CD4-positive, alpha-beta T cell treated with Interleukin-10 for 1 hour (primary cell): ENCODE data around the gene MORC2.
A peak's percentile ranks its signal among the peaks of the same experiment; 100 is the strongest.

Experiments used
- DNase-seq: peaks from one replicate; pipeline ENCODE4 v3.0.0-alpha.2; 2020

MORC2 gene

DNA sequence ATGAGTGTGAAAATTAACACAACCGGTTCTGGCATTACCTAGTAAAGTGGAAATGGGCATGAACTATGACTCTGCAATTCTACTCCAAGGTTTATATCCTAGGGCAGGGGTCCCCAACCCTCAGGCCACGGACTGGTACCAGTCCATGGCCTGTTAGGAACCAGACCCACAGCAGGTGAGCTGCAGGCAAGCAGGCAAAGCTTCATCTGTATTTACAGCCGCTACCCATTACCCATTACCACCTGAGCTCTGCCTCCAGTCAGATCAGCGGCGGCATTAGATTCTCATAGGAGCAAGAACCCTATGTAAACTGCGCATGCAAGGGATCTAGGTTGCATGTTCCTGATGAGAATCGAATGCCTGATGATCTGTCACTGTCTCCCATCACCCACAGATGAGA, 49.8 kb downstream of the MORC2 start:
- no peak for DNase-seq

- no peak for DNase-seq
These were observed 58.2 kb downstream of the MORC2 start for GRCh38 chr22:30910358-30910757.

DNA sequence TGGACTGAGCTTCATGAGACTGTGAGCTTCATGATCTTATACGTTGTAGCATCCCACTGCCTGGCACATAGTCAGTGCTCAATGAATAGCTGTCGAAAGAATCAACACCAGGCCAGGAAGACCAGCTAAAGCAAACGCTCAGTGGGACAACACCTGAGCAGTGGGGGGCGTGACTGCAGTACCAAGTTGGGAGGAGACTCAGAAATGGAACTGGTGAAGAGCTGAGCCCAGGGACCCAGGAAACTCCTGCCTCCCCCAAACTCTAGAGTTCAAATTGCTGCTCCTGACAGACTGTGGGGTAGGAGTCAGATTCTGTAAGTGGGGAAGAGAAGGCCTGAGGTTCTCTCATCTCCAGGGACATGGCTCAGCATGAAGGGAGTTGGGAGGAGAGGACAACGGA, 59.3 kb downstream of the MORC2 start:
- no peak for DNase-seq

- no peak for DNase-seq
These were observed 60.5 kb downstream of the MORC2 start for GRCh38 chr22:30908051-30908461.

- DNase-seq, result no peak
These were observed 61.6 kb downstream of the MORC2 start for GRCh38 chr22:30906946-30907345.

DNA sequence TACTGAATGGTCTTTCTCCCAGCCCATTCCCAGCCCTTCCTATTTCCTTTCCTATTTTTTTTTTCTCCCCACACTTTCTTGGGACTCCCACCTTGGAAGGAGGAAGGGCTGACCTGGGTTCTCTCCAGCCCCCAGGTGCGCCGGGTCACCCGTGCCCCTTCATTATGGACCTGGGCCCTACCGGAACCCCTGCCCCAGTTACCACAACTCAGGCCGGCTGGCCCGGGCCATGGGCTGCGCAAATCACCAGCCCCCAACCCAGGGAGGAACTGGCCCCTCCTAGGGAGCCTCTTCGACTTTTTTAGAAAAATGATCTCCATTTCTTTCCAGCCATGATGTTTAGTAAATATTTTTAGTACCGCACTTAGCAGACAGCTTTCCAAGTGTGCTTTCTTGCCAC, 62.2 kb downstream of the MORC2 start:
- no peak for DNase-seq

DNA sequence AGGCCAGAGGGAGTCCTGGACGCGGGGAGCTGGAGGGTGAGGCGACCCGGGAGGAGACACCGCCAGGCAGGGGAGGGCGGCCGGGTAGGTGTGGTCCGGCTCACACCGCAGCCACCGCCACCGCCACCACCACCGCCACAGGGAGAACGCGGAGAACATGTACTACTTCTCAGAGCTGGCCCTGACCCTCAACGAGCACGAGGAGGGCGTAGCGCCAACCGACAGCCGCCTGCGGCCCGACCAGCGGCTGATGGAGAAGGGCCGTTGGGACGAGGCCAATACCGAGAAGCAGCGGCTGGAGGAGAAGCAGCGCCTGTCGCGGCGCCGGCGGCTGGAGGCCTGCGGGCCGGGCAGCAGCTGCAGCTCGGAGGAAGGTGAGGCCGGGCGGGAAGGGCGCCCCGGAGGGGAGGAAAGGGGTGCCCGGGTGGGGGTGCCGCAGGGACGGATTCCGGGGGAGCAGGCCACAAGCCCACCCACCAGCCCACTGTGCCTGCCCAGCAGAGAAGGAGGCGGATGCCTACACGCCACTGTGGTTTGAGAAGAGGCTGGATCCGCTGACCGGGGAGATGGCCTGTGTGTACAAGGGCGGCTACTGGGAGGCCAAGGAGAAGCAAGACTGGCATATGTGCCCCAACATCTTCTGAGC, 62.8 kb downstream of the MORC2 start:
- no peak for DNase-seq

DNA sequence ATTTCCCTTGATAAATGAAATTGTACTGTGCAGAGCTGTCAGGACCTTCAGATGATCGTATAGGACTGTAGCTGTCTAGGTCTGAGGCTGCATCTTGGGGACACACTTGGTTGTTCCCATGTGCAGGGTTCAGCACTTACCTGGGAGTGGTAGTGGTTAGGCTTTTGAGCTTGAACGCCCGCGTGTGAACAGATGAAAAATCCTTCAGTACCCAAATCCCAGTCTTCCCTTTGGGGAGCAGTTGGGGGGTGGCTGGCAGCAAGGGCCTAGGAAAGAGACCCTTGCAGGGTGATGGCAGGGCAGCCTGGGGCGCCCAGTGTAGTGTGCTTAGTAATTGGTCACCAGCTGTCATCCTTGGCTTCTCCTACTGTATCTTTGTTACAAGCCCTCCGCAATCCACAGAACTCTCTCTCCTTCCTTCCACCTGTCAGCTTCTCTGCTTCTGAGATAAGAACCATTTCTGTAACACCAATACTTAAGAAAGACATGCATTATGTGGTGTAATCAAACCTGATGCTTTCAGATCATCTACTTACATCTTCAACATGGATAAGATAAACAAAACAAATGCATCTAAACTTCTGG, 64.6 kb downstream of the MORC2 start:
- DNase-seq, result no peak

DNA sequence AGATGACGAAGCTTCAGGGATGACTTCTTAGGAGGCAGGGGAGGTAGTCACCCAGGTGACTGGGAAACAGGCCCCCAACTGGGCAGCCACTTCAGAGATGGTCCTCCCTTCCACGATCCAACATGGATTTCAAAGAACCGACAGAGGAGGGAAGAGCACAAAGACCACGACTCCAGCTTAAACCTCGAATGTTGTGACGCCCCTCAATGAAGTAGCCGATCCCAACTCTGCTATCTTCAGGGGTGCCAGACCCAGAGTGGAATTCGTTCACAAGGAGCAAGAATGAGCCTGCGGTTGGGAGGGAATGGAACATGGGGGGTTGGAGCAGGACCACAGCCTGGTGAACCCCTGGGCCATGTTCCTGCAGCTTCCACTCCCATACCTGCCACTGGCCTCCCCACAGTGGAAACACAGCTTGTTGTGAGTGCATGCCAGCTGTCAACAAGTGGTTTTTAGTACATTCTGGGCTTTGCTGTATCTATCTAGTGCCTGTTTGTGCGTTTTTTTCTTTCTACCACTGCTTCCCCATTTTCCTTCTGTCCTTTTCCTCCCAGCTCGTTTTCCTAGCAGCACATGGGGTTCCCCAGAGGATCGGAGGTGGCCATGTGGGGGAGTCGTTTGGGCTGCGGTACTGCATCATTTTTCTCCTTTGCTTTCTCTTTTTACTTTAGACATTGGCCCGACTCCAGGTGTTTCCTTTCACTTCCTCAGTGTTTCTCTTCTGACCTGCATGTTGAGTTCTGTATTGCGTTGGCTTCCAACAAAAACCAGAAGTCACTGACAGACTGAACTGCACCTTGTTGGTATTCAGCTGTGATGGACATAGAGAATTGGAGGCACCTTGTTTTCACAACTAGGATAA, 65.8 kb downstream of the MORC2 start:
- DNase-seq, result no peak

- no peak for DNase-seq
These were observed 74.2 kb downstream of the MORC2 start for GRCh38 chr22:30894371-30894740.

GRCh38 chr22:30893434-30894370, 74.9 kb downstream of the MORC2 start:
- no peak for DNase-seq

- no peak for DNase-seq
These were observed 75.8 kb downstream of the MORC2 start for GRCh38 chr22:30892731-30893221.

GRCh38 chr22:30892286-30892685, 76.3 kb downstream of the MORC2 start:
- no peak for DNase-seq

GRCh38 chr22:30891781-30892180, 76.8 kb downstream of the MORC2 start:
- no peak for DNase-seq

DNA sequence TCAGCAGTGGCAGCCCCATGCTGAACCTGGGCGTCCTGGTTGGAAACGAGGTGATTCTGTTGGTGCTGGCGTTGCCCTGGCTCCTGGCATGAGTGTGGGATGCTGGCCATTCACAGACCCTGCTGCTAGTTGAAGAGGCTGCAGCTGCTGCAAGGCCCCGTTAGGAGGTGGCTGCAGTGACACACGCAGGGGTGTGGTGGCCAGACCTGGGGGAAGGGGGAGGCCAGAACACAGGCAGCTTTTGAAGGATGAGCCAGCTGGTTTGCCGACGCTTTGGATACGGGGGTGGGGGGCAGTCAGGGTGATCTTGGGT, 77.2 kb downstream of the MORC2 start:
- no peak for DNase-seq

GRCh38 chr22:30890686-30891442, 77.7 kb downstream of the MORC2 start:
- peak; percentile 35 for DNase-seq

GRCh38 chr22:30889996-30890480, 78.5 kb downstream of the MORC2 start:
- no peak for DNase-seq

- no peak for DNase-seq
These were observed 79.1 kb downstream of the MORC2 start for GRCh38 chr22:30889268-30889995.

DNA sequence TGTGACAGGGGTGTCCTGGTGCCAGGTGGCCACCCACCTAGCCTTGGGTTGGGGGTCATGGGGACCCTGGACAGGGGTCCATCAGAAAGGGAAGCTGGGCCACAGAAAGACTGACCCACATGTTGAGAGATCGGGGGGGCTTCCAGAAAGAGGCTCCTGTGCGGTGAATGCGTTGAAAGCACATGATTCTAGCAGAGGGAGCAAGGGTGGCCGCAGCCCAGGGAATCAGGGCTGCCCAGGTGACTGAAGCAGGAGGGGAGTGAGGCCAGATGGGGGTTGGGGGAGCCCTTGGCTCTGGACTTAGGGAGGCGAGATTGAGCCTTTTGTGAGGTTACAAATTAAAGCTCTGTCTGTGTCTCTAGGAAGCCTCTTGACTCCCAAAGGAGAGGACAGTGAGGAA, 80.7 kb downstream of the MORC2 start:
- DNase-seq, result no peak

GRCh38 chr22:30887453-30887852, 81.1 kb downstream of the MORC2 start:
- DNase-seq, result no peak

DNA sequence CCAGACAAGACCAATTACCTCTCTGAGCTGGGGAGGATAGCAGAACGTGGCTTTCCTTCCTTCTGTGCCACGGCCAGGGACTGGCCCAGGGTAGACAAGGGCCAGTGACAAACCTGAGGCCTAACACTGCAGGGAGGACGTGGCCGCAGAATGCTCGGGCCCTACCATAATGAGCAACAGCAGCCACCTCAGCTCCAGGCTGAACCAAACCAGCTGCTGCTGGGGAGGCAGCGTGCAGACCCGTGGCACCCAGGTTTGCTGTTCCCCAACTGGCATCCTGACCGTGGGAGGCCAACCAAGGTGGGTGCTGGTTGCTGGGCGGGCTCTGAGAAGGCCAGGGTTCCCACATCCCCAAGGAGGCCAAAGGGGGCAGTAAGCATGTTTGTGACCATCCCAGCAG, 83.0 kb downstream of the MORC2 start:
- DNase-seq, result no peak
